PC-9 (cell line): ENCODE results near the gene SLC37A2. TPM values are rescaled to one million over a fixed set of nuclear protein-coding genes. Genes with fewer than 3 reads are reported as not detected.

Experiments used
- BruUV-seq: library from RNA; stranded (reverse); fragments of 400-500 nt; replicated peaks from 2 replicates; lab custom pipeline; 2021; lab: Mats Ljungman, UMichigan
- CTCF ChIA-PET: fragments of 300-600 bp; sonication (Branson Sonifier 250); formaldehyde crosslinking; loops from one replicate; lab custom pipeline; 2022; ENCODE audit warnings: antibody characterized with exemption; lab: Charles Lee
- POLR2A ChIA-PET: fragments of 300-600 bp; sonication (Branson Sonifier 250); formaldehyde crosslinking; loops from one replicate; lab custom pipeline; 2022; ENCODE audit warnings: antibody characterized with exemption; ENCODE audit not compliant: unreplicated experiment; lab: Charles Lee
- DNase-seq, 2 experiments: peaks; one replicate each; pipeline versions ENCODE4 v3.0.0 to v3.0.0-alpha.2; 2015 to 2022; ENCODE audit warnings: mixed read lengths in 1 of 2
- H2AFZ ChIP-seq: fragments of 200-600 bp; sonication (generic); 2 replicates; pipeline ENCODE4 v1.8.1; 2017; ENCODE audit warnings: antibody characterized with exemption
- H3F3A ChIP-seq: fragments of 200-600 bp; sonication (generic); 2 replicates; pipeline ENCODE4 v1.8.1; 2017; ENCODE audit warnings: antibody characterized with exemption, mild to moderate bottlenecking, low read depth; ENCODE audit not compliant: insufficient read depth
- H3K27ac ChIP-seq: fragments of 200-600 bp; sonication (generic); 2 replicates; pipeline ENCODE4 v1.6.1; 2016; ENCODE audit warnings: mixed run types
- H3K27me3 ChIP-seq: fragments of 200-600 bp; sonication (generic); 2 replicates; pipeline ENCODE4 v1.6.1; 2016; ENCODE audit warnings: low read depth, mixed run types; ENCODE audit not compliant: insufficient read depth
- H3K36me3 ChIP-seq: fragments of 200-600 bp; sonication (generic); 2 replicates; pipeline ENCODE4 v1.6.1; 2016; ENCODE audit warnings: low read depth, mixed run types
- H3K4me1 ChIP-seq: fragments of 200-600 bp; sonication (generic); replicated peaks from 2 replicates; pipeline ENCODE4 v1.6.1; 2016; ENCODE audit warnings: mixed run types; ENCODE audit not compliant: insufficient read depth
- H3K4me2 ChIP-seq: fragments of 200-600 bp; sonication (generic); 2 replicates; pipeline ENCODE4 v1.6.1; 2017; ENCODE audit warnings: mixed run types
- H3K4me3 ChIP-seq: fragments of 200-600 bp; sonication (generic); 2 replicates; pipeline ENCODE4 v1.6.1; 2016; ENCODE audit warnings: mixed run types
- H3K79me2 ChIP-seq: fragments of 200-600 bp; sonication (generic); 2 replicates; pipeline ENCODE4 v1.6.1; 2017; ENCODE audit warnings: low read depth, mixed run types
- H3K9me2 ChIP-seq: fragments of 200-600 bp; sonication (generic); 2 replicates; pipeline ENCODE4 v1.8.1; 2017; ENCODE audit warnings: mild to moderate bottlenecking; ENCODE audit not compliant: insufficient read depth
- H3K9me3 ChIP-seq: fragments of 200-600 bp; sonication (generic); 2 replicates; pipeline ENCODE4 v1.8.1; 2016; ENCODE audit warnings: low read depth; ENCODE audit not compliant: insufficient read depth
- H4K20me1 ChIP-seq: fragments of 200-600 bp; sonication (generic); 2 replicates; pipeline ENCODE4 v1.8.1; 2017; ENCODE audit not compliant: insufficient read depth
- CTCF ChIP-seq: fragments of 200-600 bp; sonication (generic); conservative IDR thresholded peaks from 2 replicates; pipeline ENCODE4 v1.6.1; 2017; ENCODE audit warnings: mixed run types, antibody characterized with exemption, mild to moderate bottlenecking, moderate library complexity
- EZH2 ChIP-seq: fragments of 200-600 bp; sonication (generic); IDR thresholded peaks from 2 replicates; pipeline ENCODE4 v1.8.0; 2017; ENCODE audit warnings: antibody characterized with exemption, low read depth
- intact Hi-C: fragments of 100-400 bp; cut with micrococcal nuclease; formaldehyde crosslinking; loops from one replicate; pipeline ENCODE4 v1.10.0; 2022; ENCODE audit not compliant: unreplicated experiment
- total RNA-seq: library from RNA; stranded (reverse); gene quantifications from 2 replicates; pipeline ENCODE4 v1.2.3, GENCODE V29; 2021

SLC37A2 gene
- total RNA-seq, 1 experiment from 2014 or later = 24.0 TPM

- ChIA-PET CTCF (no interaction called here), POLR2A (no interaction called here)
- Histone ChIP-seq H3K79me2 (no peaks in the 10 kb centered on the region), H2AFZ (no peak overlapping the region), H3F3A (peaks cover 23% of the 10 kb centered on the region; the same call in 1 of the 2 replicates), H3K36me3 (peaks cover 11% of the 10 kb centered on the region; the same call in 1 of the 2 replicates), H3K4me3 (no peak overlapping the region), H3K27me3 (no peaks in the 10 kb centered on the region), H3K27ac (peak overlapping the region; percentile 80), H3K9me3 (no peaks in the 10 kb centered on the region), H3K4me1 (peaks cover 60% of the 10 kb centered on the region), H3K9me2 (no peaks in the 10 kb centered on the region), H4K20me1 (no peaks in the 10 kb centered on the region), H3K4me2 (peak overlapping the region; percentile 53)
- TF ChIP-seq CTCF = no peak
- TF ChIP-seq EZH2 = no peak
- intact Hi-C loops = no loop called here
- TSS peak; percentile 15 for BruUV-seq
- DNase-seq = no peak
Observed at GRCh38 chr11:125084057-125084416, 20.9 kb downstream of the SLC37A2 start.

DNA sequence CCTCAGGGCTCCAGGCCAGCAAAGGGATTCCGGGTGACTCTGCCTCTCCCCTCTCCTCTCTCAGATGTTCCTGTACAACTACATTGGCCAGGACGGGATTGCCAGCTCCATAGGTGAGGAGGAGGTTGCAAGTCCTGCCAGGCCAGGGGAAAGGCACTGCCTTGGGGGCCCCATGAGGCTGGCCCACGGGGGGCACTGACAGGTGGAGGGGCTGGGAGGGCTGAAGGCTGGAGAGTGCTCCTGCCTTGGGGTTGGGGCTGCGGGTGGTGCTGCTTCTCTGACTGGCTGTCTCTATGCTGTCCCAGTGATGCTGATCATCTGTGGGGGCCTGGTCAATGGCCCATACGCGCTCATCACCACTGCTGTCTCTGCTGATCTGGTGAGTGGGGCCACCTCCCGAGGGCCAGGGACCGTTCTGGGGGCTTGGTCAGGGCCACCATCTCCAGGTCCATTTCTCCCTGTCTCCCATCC, 21.7 kb downstream of the SLC37A2 start:
- peaks cover 11% of the 10 kb centered on the region; the same call in 1 of the 2 replicates for H3K36me3 ChIP-seq
- H3K4me1 ChIP-seq = peaks cover 53% of the 10 kb centered on the region
- CTCF ChIA-PET = no interaction called here
- BruUV-seq = no TSS peak
- H3K79me2 ChIP-seq = no peaks in the 10 kb centered on the region
- no peaks in the 10 kb centered on the region for H3K9me3 ChIP-seq
- H3K27me3 ChIP-seq = no peaks in the 10 kb centered on the region
- H3K4me2 ChIP-seq = no peak overlapping the region
- DNase-seq = no peak
- no peak overlapping the region for H3K27ac ChIP-seq
- H4K20me1 ChIP-seq = no peaks in the 10 kb centered on the region
- no peaks in the 10 kb centered on the region for H3K9me2 ChIP-seq
- TF ChIP-seq CTCF (no peak), EZH2 (no peak)
- no peak overlapping the region for H2AFZ ChIP-seq
- intact Hi-C loops = no loop called here
- H3F3A ChIP-seq = peaks cover 20% of the 10 kb centered on the region; the same call in 1 of the 2 replicates
- POLR2A ChIA-PET = no interaction called here
- no peak overlapping the region for H3K4me3 ChIP-seq

DNA sequence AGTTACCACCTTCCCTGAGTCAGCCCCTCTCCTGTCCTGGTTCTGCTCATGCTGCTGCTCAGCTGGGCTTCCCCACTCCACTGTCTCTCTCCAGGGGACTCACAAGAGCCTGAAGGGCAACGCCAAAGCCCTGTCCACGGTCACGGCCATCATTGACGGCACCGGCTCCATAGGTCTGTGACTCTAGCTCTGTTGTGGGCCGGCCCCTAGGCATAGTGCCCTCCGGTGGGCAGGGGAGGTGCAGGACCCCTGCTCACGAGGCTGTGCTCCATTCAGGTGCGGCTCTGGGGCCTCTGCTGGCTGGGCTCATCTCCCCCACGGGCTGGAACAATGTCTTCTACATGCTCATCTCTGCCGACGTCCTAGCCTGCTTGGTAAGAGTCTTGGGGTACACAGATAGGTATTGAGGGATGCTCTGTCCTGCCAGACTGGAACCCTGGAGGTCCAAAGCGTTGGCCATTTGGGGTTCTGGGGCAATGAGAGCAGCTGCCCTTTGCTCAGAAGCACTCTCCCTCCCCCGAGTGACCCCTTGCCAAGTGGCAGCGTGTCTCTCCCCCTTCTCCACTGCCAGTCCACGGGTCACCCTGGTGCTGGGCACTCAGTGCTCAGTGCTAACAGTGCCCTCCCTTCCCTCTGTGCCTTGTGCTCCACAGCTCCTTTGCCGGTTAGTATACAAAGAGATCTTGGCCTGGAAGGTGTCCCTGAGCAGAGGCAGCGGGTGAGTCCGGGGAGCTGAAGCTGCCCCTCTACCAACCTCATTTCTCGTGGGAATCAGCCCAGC, 22.4 kb downstream of the SLC37A2 start:
- intact Hi-C loops = no loop called here
- TF ChIP-seq EZH2 (no peak), CTCF (no peak)
- H3K27ac ChIP-seq = no peak overlapping the region
- BruUV-seq = no TSS peak
- DNase-seq = no peak
- H3K27me3 ChIP-seq = no peaks in the 10 kb centered on the region
- H3K36me3 ChIP-seq = peaks cover 11% of the 10 kb centered on the region; the same call in 1 of the 2 replicates
- H2AFZ ChIP-seq = no peak overlapping the region
- H3K9me3 ChIP-seq = no peaks in the 10 kb centered on the region
- H3K4me2 ChIP-seq = no peak overlapping the region
- POLR2A ChIA-PET = no interaction called here
- no peaks in the 10 kb centered on the region for H3K79me2 ChIP-seq
- no peak overlapping the region for H3K4me3 ChIP-seq
- H3K4me1 ChIP-seq = peaks cover 46% of the 10 kb centered on the region
- CTCF ChIA-PET = no interaction called here
- peaks cover 20% of the 10 kb centered on the region; the same call in 1 of the 2 replicates for H3F3A ChIP-seq
- no peaks in the 10 kb centered on the region for H3K9me2 ChIP-seq
- no peaks in the 10 kb centered on the region for H4K20me1 ChIP-seq
